T-cell (primary cell): ENCODE data around the gene TMEM208. TPM values are rescaled to one million over a fixed set of nuclear protein-coding genes. Genes with fewer than 3 reads are reported as not detected.
A peak's percentile ranks its signal among the peaks of the same experiment; 100 is the strongest.

Experiments
- ATAC-seq, 4 experiments: fragments of 200-7000 bp in 3 of 4; fragments of 150-1000 bp in 1 of 4; cut with Tn5 transposase; replicated peaks in 1 of 4; 1 replicate in 3 of 4; 2 replicates in 1 of 4; pipeline ENCODE4 v1.10.0; 2021; ENCODE audit warnings: moderate library complexity in 3 of 4, mild to moderate bottlenecking in 2 of 4, moderate number of reproducible peaks in 1 of 4
- CTCF ChIA-PET, 2 donors: fragments of 300-600 bp; sonication (Branson Sonifier 250); formaldehyde crosslinking; loops; one replicate each; lab custom pipeline; 2022; ENCODE audit warnings: antibody characterized with exemption in 2 of 2; lab: Charles Lee
- POLR2A ChIA-PET, 2 donors: fragments of 300-600 bp; sonication (Branson Sonifier 250); formaldehyde crosslinking; loops; one replicate each; lab custom pipeline; 2022; ENCODE audit warnings: antibody characterized with exemption in 2 of 2; lab: Charles Lee
- DNase-seq, 35 experiments: peaks; one replicate each; pipeline versions ENCODE4 v3.0.0 to v3.0.0-alpha.2; 2013 to 2023
- H3K27ac ChIP-seq: one replicate; pipeline ENCODE4 v1.5.1; 2013; ENCODE audit warnings: low read length
- H3K27me3 ChIP-seq, 2 experiments: replicated peaks in 1 of 2; 1 replicate in 1 of 2; 2 replicates in 1 of 2; pipeline versions ENCODE4 v1.6.1 to v1.7.0; 2013; ENCODE audit warnings: low read length in 1 of 2, mixed read lengths in 1 of 2; ENCODE audit not compliant: control insufficient read depth in 2 of 2, insufficient read depth in 2 of 2; ENCODE audit errors: extremely low read depth in 1 of 2
- H3K36me3 ChIP-seq, 2 donors: 1 replicate in 1 of 2; 2 replicates in 1 of 2; pipeline versions ENCODE4 v1.6.1 to v1.7.0; 2013; ENCODE audit warnings: low read length in 1 of 2; ENCODE audit not compliant: control insufficient read depth in 2 of 2, insufficient read depth in 1 of 2; ENCODE audit errors: extremely low read depth in 1 of 2
- H3K4me1 ChIP-seq, 2 experiments: 1 replicate in 1 of 2; 2 replicates in 1 of 2; pipeline versions ENCODE4 v1.6.1 to v1.7.0; 2013; ENCODE audit warnings: low read length in 2 of 2, mixed read lengths in 1 of 2; ENCODE audit not compliant: insufficient read depth in 2 of 2, control insufficient read depth in 1 of 2; ENCODE audit errors: extremely low read depth in 1 of 2
- H3K4me3 ChIP-seq, 2 donors: 1 replicate in 1 of 2; 2 replicates in 1 of 2; pipeline versions ENCODE4 v1.5.1 to v1.7.0; 2013; ENCODE audit warnings: mild to moderate bottlenecking in 2 of 2, low read length in 1 of 2, moderate library complexity in 1 of 2; ENCODE audit not compliant: control insufficient read depth in 1 of 2; ENCODE audit errors: extremely low read depth in 1 of 2
- H3K9me3 ChIP-seq: 2 replicates; pipeline ENCODE4 v1.7.0; 2013
- H3K27ac Mint-ChIP-seq, 2 donors: one replicate each; pipeline ENCODE4 v1.8.0; 2020 to 2021; ENCODE audit warnings: mild to moderate bottlenecking in 2 of 2, mixed read lengths in 2 of 2
- H3K27me3 Mint-ChIP-seq, 2 donors: one replicate each; pipeline ENCODE4 v1.8.0; 2021 to 2022; ENCODE audit warnings: mixed read lengths in 2 of 2
- H3K36me3 Mint-ChIP-seq: one replicate; pipeline ENCODE4 v1.8.0; 2021; ENCODE audit warnings: mixed read lengths
- H3K4me1 Mint-ChIP-seq, 3 donors: one replicate each; pipeline ENCODE4 v1.8.0; 2020 to 2022; ENCODE audit warnings: mixed read lengths in 3 of 3, mild to moderate bottlenecking in 1 of 3
- H3K4me3 Mint-ChIP-seq, 3 donors: one replicate each; pipeline ENCODE4 v1.8.0; 2020 to 2022; ENCODE audit warnings: mild to moderate bottlenecking in 3 of 3, mixed read lengths in 3 of 3, moderate library complexity in 3 of 3
- H3K9me3 Mint-ChIP-seq, 3 donors: one replicate each; pipeline ENCODE4 v1.8.0; 2020 to 2022; ENCODE audit warnings: mixed read lengths in 3 of 3
- WGBS: methylation state at CpG from one replicate; pipeline ENCODE4 v1.1.5; 2013; ENCODE audit warnings: missing lambda C conversion rate; ENCODE audit not compliant: insufficient coverage; 5-methylcytosine and 5-hydroxymethylcytosine counted together
- total RNA-seq, 35 experiments: library from RNA in 6 of 35; stranded (reverse) in 6 of 35; fragments of 120-200 nt in 1 of 35; gene quantifications; one replicate each; pipeline versions ENCODE4 v1.2.1 to v1.2.4 and lab custom pipeline; 2013 to 2026

TMEM208 gene
- total RNA-seq, 5 donors from 2014 or later (not counting 1 experiment from before 2014, with no cell fraction given) = 28.5 to 40.3 (median 34.8) TPM

- Mint-ChIP-seq H3K27me3 (peaks cover 0 to 5% of the 10 kb centered on the region in 2 donors), H3K4me3 (peak overlapping the region; percentile 65 to 93 (median 76)), H3K36me3 (no peaks in the 10 kb centered on the region), H3K27ac (peak overlapping the region; percentile 92 to 98), H3K9me3 (no peaks in the 10 kb centered on the region), H3K4me1 (peaks cover 40 to 56% (median 48%) of the 10 kb centered on the region in 3 donors)
- Histone ChIP-seq H3K4me3 (peak overlapping the region in 1 of 2 donors; percentile 75), H3K27ac (peak overlapping the region; percentile 88), H3K27me3 (peaks cover 10 to 13% of the 10 kb centered on the region in 2 experiments), H3K4me1 (peaks cover 24 to 67% of the 10 kb centered on the region in 2 experiments), H3K9me3 (no peaks in the 10 kb centered on the region), H3K36me3 (peaks cover 0 to 3% of the 10 kb centered on the region in 2 donors)
- ChIA-PET POLR2A (no interaction called here), CTCF (interaction anchor here (0.6 to 1.6 kb wide), 2 partner anchors 13 to 288 kb away, joined by 3 read pairs; no protein-coding TSS in a partner anchor)
- ATAC-seq (no peak), DNase-seq (no peak)
- WGBS = no CpG with 5 or more reads among the region's 8 CpGs
Measured at GRCh38 chr16:67245674-67246080, 18.7 kb downstream of the TMEM208 start.

- Mint-ChIP-seq H3K27ac (peak overlapping the region; percentile 73 to 76), H3K9me3 (no peaks in the 10 kb centered on the region), H3K27me3 (peaks cover 0 to 5% of the 10 kb centered on the region in 2 donors), H3K4me3 (peak overlapping the region; percentile 83 to 93 (median 88)), H3K36me3 (no peaks in the 10 kb centered on the region), H3K4me1 (peaks cover 40 to 56% (median 48%) of the 10 kb centered on the region in 3 donors)
- DNase-seq = peak in 15 of 35 experiments; percentile 15 to 58 (median 30)
- H3K4me1 ChIP-seq = peaks cover 24 to 67% of the 10 kb centered on the region in 2 experiments
- H3K27ac ChIP-seq = peak overlapping the region; percentile 88
- ATAC-seq = peak in 1 of 4 experiments; percentile 0
- no peaks in the 10 kb centered on the region for H3K9me3 ChIP-seq
- H3K36me3 ChIP-seq = peaks cover 0 to 3% of the 10 kb centered on the region in 2 donors
- H3K27me3 ChIP-seq = peaks cover 10 to 13% of the 10 kb centered on the region in 2 experiments
- peak overlapping the region; percentile 75 to 76 for H3K4me3 ChIP-seq
- WGBS = 1% methylated on average over 26 of the region's 48 CpGs
- POLR2A ChIA-PET = no interaction called here
- CTCF ChIA-PET = interaction anchor here in 1 of 2 donors (1.6 kb wide), 1 partner anchor 14 kb away, joined by 3 read pairs; no protein-coding TSS in a partner anchor
Measured at GRCh38 chr16:67246081-67246755, 19.3 kb downstream of the TMEM208 start.

- Histone ChIP-seq H3K9me3 (no peaks in the 10 kb centered on the region), H3K4me1 (peaks cover 24 to 67% of the 10 kb centered on the region in 2 experiments), H3K27ac (peak overlapping the region; percentile 88), H3K4me3 (peak overlapping the region; percentile 75 to 76), H3K36me3 (no peaks in the 10 kb centered on the region), H3K27me3 (peaks cover 10 to 14% of the 10 kb centered on the region in 2 experiments)
- H3K4me1 Mint-ChIP-seq = peaks cover 40 to 52% (median 45%) of the 10 kb centered on the region in 3 donors
- ChIA-PET POLR2A (no interaction called here), CTCF (interaction anchor here (1.6 to 2.5 kb wide), 2 partner anchors 14 to 20 kb away, joined by 3 to 12 read pairs; partner anchors contain the start of gene TMEM208 (in 1 of the 2))
- H3K9me3 Mint-ChIP-seq = no peaks in the 10 kb centered on the region
- ATAC-seq (peak in 3 of 4 experiments; percentile 4 to 6 (median 4)), DNase-seq (peak in 21 of 35 experiments; percentile 11 to 56 (median 36))
- peak overlapping the region; percentile 73 to 76 for H3K27ac Mint-ChIP-seq
- no peaks in the 10 kb centered on the region for H3K36me3 Mint-ChIP-seq
- peaks cover 0 to 8% of the 10 kb centered on the region in 2 donors for H3K27me3 Mint-ChIP-seq
- WGBS = under 1% methylated on average over 26 of the region's 26 CpGs
- peak overlapping the region; percentile 83 to 93 (median 88) for H3K4me3 Mint-ChIP-seq
Measured at GRCh38 chr16:67246756-67247191, 19.8 kb downstream of the TMEM208 start.

GRCh38 chr16:67247192-67248072 is 20.5 kb downstream of the TMEM208 start, which contains the start of gene FHOD1:
TSS of gene FHOD1 (minus strand) at chr16:67247481. CDS start at chr16:67247410, 71 bp downstream.
- Mint-ChIP-seq H3K4me1 (peaks cover 40 to 52% (median 45%) of the 10 kb centered on the region in 3 donors), H3K4me3 (peak within 1 kb of the TSS; percentile 83 to 93 (median 88)), H3K27ac (peak within 1 kb of the TSS; percentile 81), H3K27me3 (peaks cover 0 to 9% of the 10 kb centered on the region in 2 donors), H3K9me3 (no peaks in the 10 kb centered on the region), H3K36me3 (no peaks in the 10 kb centered on the region)
- no peaks in the 10 kb centered on the region for H3K9me3 ChIP-seq
- ATAC-seq (peak; percentile 78 to 84 (median 81)), DNase-seq (peak; percentile 85 to 98 (median 92))
- ChIA-PET POLR2A (interaction anchor here in 1 of 2 donors (1.0 kb wide), 1 partner anchor 20 kb away, joined by 3 read pairs; the partner anchor contains the start of gene TMEM208), CTCF (interaction anchor here in 1 of 2 donors (0.6 to 2.5 kb wide), 5 partner anchors 13 to 683 kb away, joined by 3 to 12 read pairs (median 3); partner anchors contain the start of gene TMEM208)
- no peaks in the 10 kb centered on the region for H3K36me3 ChIP-seq
- H3K27me3 ChIP-seq = peaks cover 10 to 18% of the 10 kb centered on the region in 2 experiments
- H3K27ac ChIP-seq = peak within 1 kb of the TSS; percentile 88
- H3K4me3 ChIP-seq = peak within 1 kb of the TSS; percentile 75 to 76
- WGBS = under 1% methylated on average over 60 of the region's 60 CpGs
- H3K4me1 ChIP-seq = peaks cover 24 to 65% of the 10 kb centered on the region in 2 experiments

- H3K4me3 ChIP-seq = peak overlapping the region; percentile 75 to 76
- DNase-seq (peak in 1 of 35 experiments; percentile 19), ATAC-seq (no peak)
- H3K9me3 ChIP-seq = no peaks in the 10 kb centered on the region
- Mint-ChIP-seq H3K4me3 (peak overlapping the region; percentile 83 to 93 (median 88)), H3K9me3 (no peaks in the 10 kb centered on the region), H3K36me3 (no peaks in the 10 kb centered on the region), H3K4me1 (peaks cover 40 to 49% (median 42%) of the 10 kb centered on the region in 3 donors), H3K27me3 (peaks cover 0 to 9% of the 10 kb centered on the region in 2 donors), H3K27ac (peak overlapping the region; percentile 81)
- H3K36me3 ChIP-seq = no peaks in the 10 kb centered on the region
- CTCF ChIA-PET = interaction anchor here in 1 of 2 donors (0.6 to 2.5 kb wide), 5 partner anchors 13 to 684 kb away, joined by 3 to 12 read pairs (median 3); partner anchors contain the start of gene TMEM208
- no peak overlapping the region for H3K27ac ChIP-seq
- POLR2A ChIA-PET = interaction anchor here in 1 of 2 donors (1.0 kb wide), 1 partner anchor 21 kb away, joined by 3 read pairs; the partner anchor contains the start of gene TMEM208
- peaks cover 10 to 23% of the 10 kb centered on the region in 2 experiments for H3K27me3 ChIP-seq
- peaks cover 24 to 64% of the 10 kb centered on the region in 2 experiments for H3K4me1 ChIP-seq
- 12% methylated on average over 6 of the region's 7 CpGs for WGBS
Measured at GRCh38 chr16:67248073-67248400, 21.1 kb downstream of the TMEM208 start.
